GM12878 (cell line): ENCODE measurements around the gene PRRT1. TPM values are rescaled to one million over a fixed set of nuclear protein-coding genes. Genes with fewer than 3 reads are reported as not detected.

Source experiments
- ATAC-seq: fragments of 200-7000 bp; cut with Tn5 transposase; 3 replicates; pipeline ENCODE4 v1.9.1; 2020; ENCODE audit warnings: mild to moderate bottlenecking, moderate library complexity
- BruUV-seq: library from RNA; stranded (reverse); fragments of 400-500 nt; replicated peaks from 2 replicates; lab custom pipeline; 2021; lab: Mats Ljungman, UMichigan
- CTCF ChIA-PET: fragments of 300-600 bp; sonication (Branson Sonifier 250); formaldehyde crosslinking; extraction: SDS; loops from one replicate; lab custom pipeline; 2021; ENCODE audit warnings: inconsistent platforms; lab: Yijun Ruan, JAX
- POLR2A ChIA-PET: fragments of 350-600 bp; formaldehyde crosslinking; extraction: SDS; loops from one replicate; lab custom pipeline; 2021; ENCODE audit warnings: inconsistent platforms; lab: Charles Lee
- RAD21 ChIA-PET: fragments of 300-600 bp; sonication (Branson Sonifier 250); formaldehyde crosslinking; loops from one replicate; lab custom pipeline; 2023; ENCODE audit warnings: antibody characterized with exemption; ENCODE audit not compliant: unreplicated experiment; lab: Charles Lee
- SMC1A ChIA-PET: fragments of 300-600 bp; sonication (Branson Sonifier 250); formaldehyde crosslinking; loops from one replicate; lab custom pipeline; 2023; ENCODE audit not compliant: unreplicated experiment, uncharacterized antibody; lab: Charles Lee
- DNase-seq: peaks from one replicate; pipeline ENCODE4 v3.0.0-alpha.2; 2011; ENCODE audit warnings: low read depth, low spot score
- FAIRE-seq: peaks from 3 replicates; lab custom pipeline; 2011; peaks lifted over from hg19 to GRCh38; lab: Jason Lieb, UNC
- H2AFZ ChIP-seq: 2 replicates; pipeline ENCODE4 v1.6.0; 2011; ENCODE audit warnings: low read depth, low read length, control low read depth; ENCODE audit not compliant: control insufficient read depth
- H3K27ac ChIP-seq: 2 replicates; pipeline ENCODE4 v1.5.1; 2011; ENCODE audit warnings: control low read depth; ENCODE audit not compliant: control insufficient read depth, insufficient read depth
- H3K27me3 ChIP-seq, 2 experiments: replicated peaks in 1 of 2; 2 replicates each; pipeline versions ENCODE4 v1.6.0 to v1.6.1; 2011; ENCODE audit warnings: low read length in 1 of 2; ENCODE audit not compliant: control insufficient read depth in 2 of 2, insufficient read depth in 2 of 2
- H3K36me3 ChIP-seq, 2 experiments: 2 replicates each; pipeline ENCODE4 v1.5.1; 2011; ENCODE audit warnings: low read length in 1 of 2; ENCODE audit not compliant: control insufficient read depth in 2 of 2, insufficient read depth in 2 of 2
- H3K4me1 ChIP-seq: 2 replicates; pipeline ENCODE4 v1.6.1; 2011; ENCODE audit warnings: mild to moderate bottlenecking, low read length, moderate library complexity, mixed read lengths; ENCODE audit not compliant: control insufficient read depth, insufficient read depth
- H3K4me2 ChIP-seq: 2 replicates; pipeline ENCODE4 v1.6.0; 2011; ENCODE audit warnings: control low read depth; ENCODE audit not compliant: control insufficient read depth, insufficient read depth
- H3K4me3 ChIP-seq: fragments of 200-600 bp; sonication (generic); 2 replicates; pipeline ENCODE4 v1.5.1; 2016
- H3K79me2 ChIP-seq: 2 replicates; pipeline ENCODE4 v1.6.0; 2011; ENCODE audit warnings: low read length; ENCODE audit not compliant: control insufficient read depth, insufficient read depth
- H3K9ac ChIP-seq: 2 replicates; pipeline ENCODE4 v1.8.0; 2011; ENCODE audit warnings: low read length, control low read depth, mixed read lengths; ENCODE audit not compliant: control insufficient read depth, insufficient read depth
- H3K9me3 ChIP-seq: replicated peaks from 3 replicates; pipeline ENCODE4 v1.5.1; 2011; ENCODE audit warnings: mild to moderate bottlenecking, low read length; ENCODE audit not compliant: control insufficient read depth, insufficient read depth
- H4K20me1 ChIP-seq: 2 replicates; pipeline ENCODE4 v1.6.0; 2011; ENCODE audit not compliant: control insufficient read depth, insufficient read depth
- ASH2L ChIP-seq: fragments of 300-600, 200-600 bp; sonication (generic); IDR thresholded peaks from 2 replicates; pipeline ENCODE4 v1.6.1; 2017; ENCODE audit warnings: low read depth, mild to moderate bottlenecking, borderline replicate concordance
- CBX3 ChIP-seq: fragments of 200-600 bp; sonication (generic); IDR thresholded peaks from 2 replicates; pipeline ENCODE4 v1.6.1; 2016; ENCODE audit warnings: low read depth, borderline replicate concordance
- CREM ChIP-seq: IDR thresholded peaks from 2 replicates; pipeline ENCODE4 v1.6.1; 2014; ENCODE audit warnings: antibody characterized with exemption, low read depth
- ESRRA ChIP-seq: IDR thresholded peaks from 2 replicates; pipeline ENCODE4 v1.6.1; 2012; ENCODE audit warnings: mild to moderate bottlenecking, low read length, improper control_type of control experiment
- EZH2 ChIP-seq: IDR thresholded peaks from 2 replicates; pipeline ENCODE4 v1.6.1; 2012; ENCODE audit warnings: low read depth, mild to moderate bottlenecking, control low read depth, inconsistent platforms, low read length, borderline replicate concordance; ENCODE audit not compliant: control insufficient read depth
- NFYA ChIP-seq: IDR thresholded peaks from 2 replicates; pipeline ENCODE4 v1.6.1; 2011; ENCODE audit warnings: low read depth, mild to moderate bottlenecking, low read length, improper control_type of control experiment, borderline replicate concordance
- RUNX3 ChIP-seq: IDR thresholded peaks from 2 replicates; pipeline ENCODE4 v1.6.1; 2012; ENCODE audit warnings: low read length, inconsistent platforms
- ZNF384 ChIP-seq: IDR thresholded peaks from 2 replicates; pipeline ENCODE4 v1.6.1; 2012; ENCODE audit warnings: low read depth, mild to moderate bottlenecking, low read length, improper control_type of control experiment, borderline replicate concordance
- WGBS: methylation state at CpG from one replicate; pipeline ENCODE4 v1.1.6; 2016; ENCODE audit warnings: low lambda C conversion rate; ENCODE audit not compliant: insufficient replicate concordance, insufficient coverage; ENCODE audit errors: missing lambda C conversion rate; 5-methylcytosine and 5-hydroxymethylcytosine counted together
- in situ Hi-C: fragments of 300-500 bp; cut with MboI; formaldehyde crosslinking; loops from 9 replicates; pipeline ENCODE4 v1.14.3; 2018; ENCODE audit warnings: mixed read lengths
- intact Hi-C: fragments of 100-400 bp; cut with micrococcal nuclease; formaldehyde crosslinking; loops from one replicate; pipeline ENCODE4 v1.14.2; 2022; ENCODE audit not compliant: unreplicated experiment
- polyA plus RNA-seq, 11 experiments: library from polyadenylated mRNA; depleted of rRNA in 4 of 11; unstranded in 6 of 11; stranded (reverse) in 5 of 11; fragments of >200 nt; fragmentation: Nextera tagmentation in 4 of 11; fragmentation: Illumina TruSeq in 1 of 11; extraction: Ambion mirVana in 4 of 11; extraction: Trizol in 1 of 11; gene quantifications; 1 replicate in 1 of 11; 2 replicates in 10 of 11; pipeline versions ENCODE4 v1.2.1 to v1.2.3, GENCODE V29; 2011 to 2016; ENCODE audit warnings: inconsistent platforms in 2 of 11, missing spikeins in 2 of 11, low read depth in 1 of 11
- total RNA-seq, 4 experiments: library from RNA; depleted of rRNA in 3 of 4; stranded (reverse); fragments of >200 nt in 3 of 4; fragmentation: Illumina TruSeq in 1 of 4; extraction: Trizol in 1 of 4; gene quantifications; 2 replicates each; pipeline versions ENCODE4 v1.2.1 to v1.2.3, GENCODE V29; 2013 to 2021
- TF ChIP-seq, protein P1 (sequence below): fragments of 450-650 bp; formaldehyde crosslinking; IDR thresholded peaks from 2 replicates; pipeline ENCODE4 v1.4.0; 2020; ENCODE audit warnings: mild to moderate bottlenecking, moderate library complexity
- TF ChIP-seq, protein P2 (sequence below): fragments of 450-650 bp; IDR thresholded peaks from 2 replicates; pipeline ENCODE4 v1.6.1; 2017; ENCODE audit warnings: antibody characterized with exemption, mild to moderate bottlenecking, moderate library complexity
- TF ChIP-seq, protein P3 (sequence below): IDR thresholded peaks from 2 replicates; pipeline ENCODE4 v1.6.1; 2011; ENCODE audit warnings: mild to moderate bottlenecking, low read depth, low read length, moderate library complexity; ENCODE audit not compliant: insufficient replicate concordance
- TF ChIP-seq, protein P4 (sequence below): IDR thresholded peaks from 2 replicates; pipeline ENCODE4 v1.6.1; 2011; ENCODE audit warnings: borderline replicate concordance, low read depth, mild to moderate bottlenecking, moderate library complexity, low read length; ENCODE audit not compliant: insufficient read depth, poor library complexity, severe bottlenecking

Gene PRRT1
- total and polyA plus RNA-seq, 10 of the 15 experiments (the other 5 are each of a cell fraction or from before 2014, with no cell fraction given), result 0.04 to 0.15 (median 0.10) TPM; not detected in 6

DNA sequence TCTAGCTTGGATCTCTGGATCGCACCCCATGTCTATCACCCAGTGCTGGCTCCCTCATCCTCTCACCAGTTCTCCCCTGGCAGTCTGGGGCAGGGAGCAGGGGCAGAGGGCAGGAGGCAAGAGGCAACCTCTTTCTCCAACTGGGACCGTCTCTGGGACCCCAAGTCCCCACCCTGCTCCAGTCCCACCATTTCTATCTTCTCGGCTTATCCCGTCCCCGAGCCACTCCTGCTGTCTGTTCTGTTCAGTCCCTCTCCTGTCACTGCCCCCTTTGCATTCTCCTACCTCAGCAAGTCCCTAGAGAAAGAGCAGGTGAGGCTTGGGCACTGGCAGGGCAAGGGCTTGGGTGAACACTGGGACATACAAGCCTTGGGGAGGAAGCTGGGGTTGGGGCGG is 42.0 kb downstream of the PRRT1 start:
- TF ChIP-seq, protein P1, sequence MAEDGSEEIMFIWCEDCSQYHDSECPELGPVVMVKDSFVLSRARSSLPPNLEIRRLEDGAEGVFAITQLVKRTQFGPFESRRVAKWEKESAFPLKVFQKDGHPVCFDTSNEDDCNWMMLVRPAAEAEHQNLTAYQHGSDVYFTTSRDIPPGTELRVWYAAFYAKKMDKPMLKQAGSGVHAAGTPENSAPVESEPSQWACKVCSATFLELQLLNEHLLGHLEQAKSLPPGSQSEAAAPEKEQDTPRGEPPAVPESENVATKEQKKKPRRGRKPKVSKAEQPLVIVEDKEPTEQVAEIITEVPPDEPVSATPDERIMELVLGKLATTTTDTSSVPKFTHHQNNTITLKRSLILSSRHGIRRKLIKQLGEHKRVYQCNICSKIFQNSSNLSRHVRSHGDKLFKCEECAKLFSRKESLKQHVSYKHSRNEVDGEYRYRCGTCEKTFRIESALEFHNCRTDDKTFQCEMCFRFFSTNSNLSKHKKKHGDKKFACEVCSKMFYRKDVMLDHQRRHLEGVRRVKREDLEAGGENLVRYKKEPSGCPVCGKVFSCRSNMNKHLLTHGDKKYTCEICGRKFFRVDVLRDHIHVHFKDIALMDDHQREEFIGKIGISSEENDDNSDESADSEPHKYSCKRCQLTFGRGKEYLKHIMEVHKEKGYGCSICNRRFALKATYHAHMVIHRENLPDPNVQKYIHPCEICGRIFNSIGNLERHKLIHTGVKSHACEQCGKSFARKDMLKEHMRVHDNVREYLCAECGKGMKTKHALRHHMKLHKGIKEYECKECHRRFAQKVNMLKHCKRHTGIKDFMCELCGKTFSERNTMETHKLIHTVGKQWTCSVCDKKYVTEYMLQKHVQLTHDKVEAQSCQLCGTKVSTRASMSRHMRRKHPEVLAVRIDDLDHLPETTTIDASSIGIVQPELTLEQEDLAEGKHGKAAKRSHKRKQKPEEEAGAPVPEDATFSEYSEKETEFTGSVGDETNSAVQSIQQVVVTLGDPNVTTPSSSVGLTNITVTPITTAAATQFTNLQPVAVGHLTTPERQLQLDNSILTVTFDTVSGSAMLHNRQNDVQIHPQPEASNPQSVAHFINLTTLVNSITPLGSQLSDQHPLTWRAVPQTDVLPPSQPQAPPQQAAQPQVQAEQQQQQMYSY (CRISPR knock-in tag), result no peak
- no peak for TF ChIP-seq ASH2L
- TF ChIP-seq ZNF384, result no peak
- no peak for TF ChIP-seq RUNX3
- TF ChIP-seq NFYA, result no peak
- TF ChIP-seq ESRRA, result no peak
- TF ChIP-seq, protein P2, sequence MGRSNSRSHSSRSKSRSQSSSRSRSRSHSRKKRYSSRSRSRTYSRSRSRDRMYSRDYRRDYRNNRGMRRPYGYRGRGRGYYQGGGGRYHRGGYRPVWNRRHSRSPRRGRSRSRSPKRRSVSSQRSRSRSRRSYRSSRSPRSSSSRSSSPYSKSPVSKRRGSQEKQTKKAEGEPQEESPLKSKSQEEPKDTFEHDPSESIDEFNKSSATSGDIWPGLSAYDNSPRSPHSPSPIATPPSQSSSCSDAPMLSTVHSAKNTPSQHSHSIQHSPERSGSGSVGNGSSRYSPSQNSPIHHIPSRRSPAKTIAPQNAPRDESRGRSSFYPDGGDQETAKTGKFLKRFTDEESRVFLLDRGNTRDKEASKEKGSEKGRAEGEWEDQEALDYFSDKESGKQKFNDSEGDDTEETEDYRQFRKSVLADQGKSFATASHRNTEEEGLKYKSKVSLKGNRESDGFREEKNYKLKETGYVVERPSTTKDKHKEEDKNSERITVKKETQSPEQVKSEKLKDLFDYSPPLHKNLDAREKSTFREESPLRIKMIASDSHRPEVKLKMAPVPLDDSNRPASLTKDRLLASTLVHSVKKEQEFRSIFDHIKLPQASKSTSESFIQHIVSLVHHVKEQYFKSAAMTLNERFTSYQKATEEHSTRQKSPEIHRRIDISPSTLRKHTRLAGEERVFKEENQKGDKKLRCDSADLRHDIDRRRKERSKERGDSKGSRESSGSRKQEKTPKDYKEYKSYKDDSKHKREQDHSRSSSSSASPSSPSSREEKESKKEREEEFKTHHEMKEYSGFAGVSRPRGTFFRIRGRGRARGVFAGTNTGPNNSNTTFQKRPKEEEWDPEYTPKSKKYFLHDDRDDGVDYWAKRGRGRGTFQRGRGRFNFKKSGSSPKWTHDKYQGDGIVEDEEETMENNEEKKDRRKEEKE, result no peak
- TF ChIP-seq, protein P3, sequence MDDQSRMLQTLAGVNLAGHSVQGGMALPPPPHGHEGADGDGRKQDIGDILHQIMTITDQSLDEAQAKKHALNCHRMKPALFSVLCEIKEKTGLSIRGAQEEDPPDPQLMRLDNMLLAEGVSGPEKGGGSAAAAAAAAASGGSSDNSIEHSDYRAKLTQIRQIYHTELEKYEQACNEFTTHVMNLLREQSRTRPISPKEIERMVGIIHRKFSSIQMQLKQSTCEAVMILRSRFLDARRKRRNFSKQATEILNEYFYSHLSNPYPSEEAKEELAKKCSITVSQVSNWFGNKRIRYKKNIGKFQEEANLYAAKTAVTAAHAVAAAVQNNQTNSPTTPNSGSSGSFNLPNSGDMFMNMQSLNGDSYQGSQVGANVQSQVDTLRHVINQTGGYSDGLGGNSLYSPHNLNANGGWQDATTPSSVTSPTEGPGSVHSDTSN, result no peak
- no peak for TF ChIP-seq CREM
- TF ChIP-seq, protein P4, sequence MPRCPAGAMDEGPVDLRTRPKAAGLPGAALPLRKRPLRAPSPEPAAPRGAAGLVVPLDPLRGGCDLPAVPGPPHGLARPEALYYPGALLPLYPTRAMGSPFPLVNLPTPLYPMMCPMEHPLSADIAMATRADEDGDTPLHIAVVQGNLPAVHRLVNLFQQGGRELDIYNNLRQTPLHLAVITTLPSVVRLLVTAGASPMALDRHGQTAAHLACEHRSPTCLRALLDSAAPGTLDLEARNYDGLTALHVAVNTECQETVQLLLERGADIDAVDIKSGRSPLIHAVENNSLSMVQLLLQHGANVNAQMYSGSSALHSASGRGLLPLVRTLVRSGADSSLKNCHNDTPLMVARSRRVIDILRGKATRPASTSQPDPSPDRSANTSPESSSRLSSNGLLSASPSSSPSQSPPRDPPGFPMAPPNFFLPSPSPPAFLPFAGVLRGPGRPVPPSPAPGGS, result no peak
- no peak for TF ChIP-seq CBX3
- TF ChIP-seq EZH2, result no peak
- intact Hi-C loops (loop anchor here (10.0 kb wide), 1 partner anchor 675 kb away; no protein-coding TSS in a partner anchor), in situ Hi-C loops (no loop called here)
- FAIRE-seq (no peak), DNase-seq (no peak), ATAC-seq (no peak)
- Histone ChIP-seq H4K20me1 (no peaks in the 10 kb centered on the region), H3K27ac (no peak overlapping the region), H3K4me1 (no peaks in the 10 kb centered on the region), H2AFZ (no peak overlapping the region), H3K79me2 (no peaks in the 10 kb centered on the region), H3K9ac (no peak overlapping the region), H3K27me3 (no peaks in the 10 kb centered on the region; a peak in 2 of 4 replicates), H3K9me3 (no peaks in the 10 kb centered on the region), H3K36me3 (peaks cover 0 to under 1% of the 10 kb centered on the region in 2 experiments; a peak in 2 of 4 replicates), H3K4me2 (no peak overlapping the region), H3K4me3 (no peak overlapping the region)
- ChIA-PET SMC1A (no interaction called here), POLR2A (no interaction called here), RAD21 (no interaction called here), CTCF (no interaction called here)
- no TSS peak for BruUV-seq
- WGBS, result 79% methylated on average over 5 of the region's 6 CpGs
